CD4-positive, alpha-beta T cell (primary cell): Measurements from ENCODE around the gene RPTOR. TPM values are rescaled to one million over a fixed set of nuclear protein-coding genes. Genes with fewer than 3 reads are reported as not detected.
A peak's percentile ranks its signal among the peaks of the same experiment; 100 is the strongest.

Source experiments
- ATAC-seq: fragments of 200-7000 bp; cut with Tn5 transposase; one replicate; pipeline ENCODE4 v1.10.0; 2022; ENCODE audit warnings: mild to moderate bottlenecking; ENCODE audit not compliant: poor library complexity
- CTCF ChIA-PET: fragments of 350-600 bp; sonication (Branson Sonifier 250); formaldehyde crosslinking; loops from one replicate; lab custom pipeline; 2021; ENCODE audit warnings: antibody characterized with exemption, inconsistent platforms; lab: Charles Lee
- POLR2A ChIA-PET: fragments of 350-600 bp; sonication (Branson Sonifier 250); formaldehyde crosslinking; loops from one replicate; lab custom pipeline; 2021; ENCODE audit warnings: antibody characterized with exemption, inconsistent platforms; lab: Charles Lee
- DNase-seq, 14 experiments: peaks; one replicate each; pipeline ENCODE4 v3.0.0-alpha.2; 2013 to 2020; ENCODE audit warnings: mixed read lengths in 2 of 14
- H3K27ac ChIP-seq, 2 donors: one replicate each; pipeline versions ENCODE4 v1.5.1 to v1.7.0; 2013; ENCODE audit warnings: low read length in 2 of 2, low read depth in 1 of 2, mild to moderate bottlenecking in 1 of 2
- H3K27me3 ChIP-seq, 2 experiments: 1 replicate in 1 of 2; 2 replicates in 1 of 2; pipeline versions ENCODE4 v1.6.1 to v1.7.0; 2013; ENCODE audit warnings: low read length in 2 of 2, control low read depth in 1 of 2, mild to moderate bottlenecking in 1 of 2, moderate library complexity in 1 of 2; ENCODE audit not compliant: insufficient read depth in 2 of 2, control insufficient read depth in 1 of 2
- H3K36me3 ChIP-seq: one replicate; pipeline ENCODE4 v1.6.1; 2013; ENCODE audit warnings: low read length, control low read depth; ENCODE audit not compliant: insufficient read depth
- H3K4me1 ChIP-seq: one replicate; pipeline ENCODE4 v1.6.1; 2013; ENCODE audit warnings: low read length, control low read depth; ENCODE audit not compliant: insufficient read depth
- H3K4me3 ChIP-seq: one replicate; pipeline ENCODE4 v1.5.1; 2013; ENCODE audit warnings: mild to moderate bottlenecking, low read length, moderate library complexity
- H3K9me3 ChIP-seq, 2 experiments: 1 replicate in 1 of 2; 2 replicates in 1 of 2; pipeline versions ENCODE4 v1.6.1 to v1.7.0; 2013; ENCODE audit warnings: low read length in 2 of 2, mild to moderate bottlenecking in 2 of 2, control low read depth in 1 of 2, moderate library complexity in 1 of 2; ENCODE audit not compliant: control insufficient read depth in 1 of 2, insufficient read depth in 1 of 2
- H3K27ac Mint-ChIP-seq: one replicate; pipeline ENCODE4 v1.8.0; 2020; ENCODE audit warnings: mixed read lengths
- H3K27me3 Mint-ChIP-seq: one replicate; pipeline ENCODE4 v1.8.0; 2021; ENCODE audit warnings: mixed read lengths
- H3K36me3 Mint-ChIP-seq: one replicate; pipeline ENCODE4 v1.8.0; 2021; ENCODE audit warnings: low read depth, mixed read lengths
- H3K4me1 Mint-ChIP-seq: one replicate; pipeline ENCODE4 v1.8.0; 2021; ENCODE audit warnings: low read depth, mixed read lengths
- H3K4me3 Mint-ChIP-seq: one replicate; pipeline ENCODE4 v1.8.0; 2020; ENCODE audit warnings: mild to moderate bottlenecking, mixed read lengths
- H3K9me3 Mint-ChIP-seq: one replicate; pipeline ENCODE4 v1.8.0; 2020; ENCODE audit warnings: mixed read lengths
- intact Hi-C, 2 experiments: fragments of 100-400 bp; cut with DNase I in 1 of 2; cut with micrococcal nuclease in 1 of 2; formaldehyde crosslinking; loops; one replicate each; pipeline versions ENCODE4 v1.15.1 to v1.9.0; 2023 to 2025; cut with DNase I, micrococcal nuclease
- total RNA-seq, 174 experiments: library from RNA in 2 of 174; stranded (reverse) in 2 of 174; gene quantifications; one replicate each; pipeline ENCODE4 v1.2.3 and lab custom pipeline; 2021 to 2026
- TF ChIP-seq, protein P1 (sequence below): fragments of 200-600 bp; IDR thresholded peaks from one replicate; pipeline ENCODE4 v1.8.0; 2022; ENCODE audit warnings: antibody characterized with exemption, mild to moderate bottlenecking

Gene RPTOR
- total RNA-seq, 2 experiments from 2014 or later = 45.0 to 47.1 TPM

DNA sequence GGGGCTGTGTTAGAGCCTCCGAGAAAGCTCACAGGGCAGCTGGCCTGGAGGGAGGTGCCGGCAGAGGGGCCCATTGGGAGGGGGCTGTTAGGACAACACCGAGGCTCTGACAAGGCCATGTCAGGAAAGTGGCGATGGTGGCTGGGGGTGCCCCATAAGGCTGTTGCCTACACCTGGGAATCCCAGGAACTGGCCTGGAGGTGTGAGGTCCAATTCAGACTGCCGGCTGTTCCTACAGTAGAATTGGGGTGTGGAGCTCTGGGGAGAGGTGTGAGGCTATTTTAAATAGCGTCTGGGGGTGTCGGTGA lies 292.0 kb downstream of the RPTOR start:
- POLR2A ChIA-PET = no interaction called here
- Mint-ChIP-seq H3K9me3 (no peaks in the 10 kb centered on the region), H3K27me3 (no peaks in the 10 kb centered on the region), H3K4me3 (no peak overlapping the region), H3K36me3 (peaks cover 11% of the 10 kb centered on the region), H3K4me1 (peaks cover 19% of the 10 kb centered on the region), H3K27ac (peak overlapping the region; percentile 55)
- intact Hi-C loops = no loop called here
- Histone ChIP-seq H3K9me3 (peaks cover 0 to 16% of the 10 kb centered on the region in 2 experiments), H3K4me1 (peaks cover 19% of the 10 kb centered on the region), H3K27me3 (no peaks in the 10 kb centered on the region), H3K4me3 (no peak overlapping the region), H3K27ac (no peak overlapping the region), H3K36me3 (peaks cover 22% of the 10 kb centered on the region)
- TF ChIP-seq, protein P1, sequence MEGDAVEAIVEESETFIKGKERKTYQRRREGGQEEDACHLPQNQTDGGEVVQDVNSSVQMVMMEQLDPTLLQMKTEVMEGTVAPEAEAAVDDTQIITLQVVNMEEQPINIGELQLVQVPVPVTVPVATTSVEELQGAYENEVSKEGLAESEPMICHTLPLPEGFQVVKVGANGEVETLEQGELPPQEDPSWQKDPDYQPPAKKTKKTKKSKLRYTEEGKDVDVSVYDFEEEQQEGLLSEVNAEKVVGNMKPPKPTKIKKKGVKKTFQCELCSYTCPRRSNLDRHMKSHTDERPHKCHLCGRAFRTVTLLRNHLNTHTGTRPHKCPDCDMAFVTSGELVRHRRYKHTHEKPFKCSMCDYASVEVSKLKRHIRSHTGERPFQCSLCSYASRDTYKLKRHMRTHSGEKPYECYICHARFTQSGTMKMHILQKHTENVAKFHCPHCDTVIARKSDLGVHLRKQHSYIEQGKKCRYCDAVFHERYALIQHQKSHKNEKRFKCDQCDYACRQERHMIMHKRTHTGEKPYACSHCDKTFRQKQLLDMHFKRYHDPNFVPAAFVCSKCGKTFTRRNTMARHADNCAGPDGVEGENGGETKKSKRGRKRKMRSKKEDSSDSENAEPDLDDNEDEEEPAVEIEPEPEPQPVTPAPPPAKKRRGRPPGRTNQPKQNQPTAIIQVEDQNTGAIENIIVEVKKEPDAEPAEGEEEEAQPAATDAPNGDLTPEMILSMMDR = no peak
- ATAC-seq (no peak), DNase-seq (no peak)
- CTCF ChIA-PET = no interaction called here

DNA sequence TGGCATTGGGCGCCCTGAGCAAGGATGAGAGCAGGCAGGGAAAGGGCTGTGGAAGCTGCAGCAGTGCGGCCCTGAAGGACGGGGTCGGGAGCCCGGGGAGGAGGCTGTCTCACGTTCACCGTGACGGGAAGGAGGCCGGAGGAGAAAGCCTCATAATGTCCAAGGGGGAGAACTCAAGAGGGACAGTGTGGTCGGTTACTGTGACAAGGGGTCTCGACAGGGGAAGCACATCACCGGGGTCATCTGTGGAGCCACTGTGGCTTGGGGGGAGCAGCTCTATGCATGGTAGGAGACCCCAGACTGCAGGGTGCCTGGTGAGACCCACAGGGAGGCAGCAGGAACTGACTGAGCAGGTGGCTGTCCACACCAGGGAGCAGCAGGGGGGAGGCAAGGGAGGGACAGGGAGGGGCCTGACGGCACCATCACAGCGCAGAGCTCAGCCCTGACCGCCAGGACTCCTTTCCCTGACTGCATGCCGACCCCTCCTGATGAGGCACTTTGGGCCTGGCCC lies 292.4 kb downstream of the RPTOR start:
- ATAC-seq (no peak), DNase-seq (peak in 1 of 14 experiments; percentile 16)
- intact Hi-C loops = no loop called here
- Histone ChIP-seq H3K4me3 (no peak overlapping the region), H3K9me3 (peaks cover 0 to 19% of the 10 kb centered on the region in 2 experiments), H3K36me3 (peaks cover 22% of the 10 kb centered on the region), H3K27me3 (no peaks in the 10 kb centered on the region), H3K27ac (no peak overlapping the region), H3K4me1 (peaks cover 16% of the 10 kb centered on the region)
- ChIA-PET CTCF (no interaction called here), POLR2A (no interaction called here)
- H3K4me3 Mint-ChIP-seq = no peak overlapping the region
- peaks cover 8% of the 10 kb centered on the region for H3K36me3 Mint-ChIP-seq
- peak overlapping the region; percentile 55 for H3K27ac Mint-ChIP-seq
- TF ChIP-seq, protein P1 = no peak
- no peaks in the 10 kb centered on the region for H3K27me3 Mint-ChIP-seq
- H3K9me3 Mint-ChIP-seq = no peaks in the 10 kb centered on the region
- peaks cover 15% of the 10 kb centered on the region for H3K4me1 Mint-ChIP-seq

DNA sequence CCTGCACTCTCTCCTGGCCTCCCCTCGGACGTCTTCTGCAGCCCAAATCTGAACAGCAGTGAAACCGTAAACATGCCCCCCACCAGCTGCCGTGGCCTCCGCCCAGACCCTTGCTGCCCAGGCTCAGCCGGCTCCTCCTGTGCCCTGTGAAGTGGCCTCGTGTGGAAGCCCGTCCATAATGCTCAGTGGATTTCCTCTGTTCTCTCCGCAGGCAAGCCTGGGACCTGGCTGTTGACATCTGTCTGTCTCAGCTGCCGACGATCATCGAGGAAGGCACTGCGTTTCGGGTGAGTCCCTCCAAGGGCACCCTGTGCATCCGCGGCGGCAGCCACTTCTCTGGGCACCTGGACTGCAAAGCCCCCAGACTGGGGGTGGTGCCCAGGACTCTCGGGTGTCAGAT lies 293.1 kb downstream of the RPTOR start:
- no peak overlapping the region for H3K4me3 Mint-ChIP-seq
- CTCF ChIA-PET = no interaction called here
- POLR2A ChIA-PET = no interaction called here
- H3K27ac Mint-ChIP-seq = no peak overlapping the region
- no peaks in the 10 kb centered on the region for H3K9me3 Mint-ChIP-seq
- Histone ChIP-seq H3K4me3 (no peak overlapping the region), H3K4me1 (peaks cover 9% of the 10 kb centered on the region), H3K36me3 (peaks cover 22% of the 10 kb centered on the region), H3K27ac (no peak overlapping the region), H3K9me3 (peaks cover 0 to 19% of the 10 kb centered on the region in 2 experiments), H3K27me3 (no peaks in the 10 kb centered on the region)
- no peaks in the 10 kb centered on the region for H3K27me3 Mint-ChIP-seq
- ATAC-seq = no peak
- peaks cover 12% of the 10 kb centered on the region for H3K36me3 Mint-ChIP-seq
- intact Hi-C loops = no loop called here
- peaks cover 8% of the 10 kb centered on the region for H3K4me1 Mint-ChIP-seq
- TF ChIP-seq, protein P1 = no peak
- DNase-seq = no peak
